Measurements from ENCODE around the gene GPR78.

The GPR78 gene

DNA sequence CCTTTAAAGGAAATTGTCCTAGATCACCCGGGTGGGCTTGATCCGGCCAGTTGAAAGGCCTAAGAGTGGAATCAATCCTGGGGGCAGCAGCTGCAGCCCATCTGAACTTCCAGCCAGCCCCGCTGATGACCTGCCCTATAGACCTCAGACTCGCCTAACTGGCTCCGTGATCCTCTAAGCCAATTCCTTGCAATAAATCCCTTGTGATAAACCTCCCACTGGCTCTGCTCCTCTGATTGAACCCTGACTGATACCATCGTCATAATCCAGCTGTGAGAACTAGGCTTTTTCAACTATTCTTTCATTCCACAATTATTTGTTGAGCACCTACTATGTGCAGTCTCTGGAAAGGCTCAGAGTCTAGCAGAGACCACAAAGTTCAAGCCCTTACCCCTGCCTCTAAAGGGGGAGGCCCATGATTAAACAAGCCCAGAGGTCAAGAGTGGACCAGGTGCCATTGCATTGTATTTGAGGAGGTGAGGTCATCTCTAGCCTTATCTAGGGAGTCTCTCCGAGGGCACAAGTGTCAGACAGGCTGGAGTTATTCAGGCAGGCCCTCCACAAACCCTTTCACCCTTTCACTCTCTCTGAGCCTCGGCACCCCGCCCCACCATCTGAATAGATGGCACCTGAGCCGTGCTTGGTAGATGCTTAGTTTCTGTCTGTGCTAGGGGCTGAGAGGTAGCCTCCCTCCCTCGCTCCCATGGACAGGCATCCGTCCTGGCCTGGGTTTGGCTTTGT, 20.5 kb upstream of the GPR78 start (continued):
- TF ChIP-seq ZNF354C (tag by site-specific recombination; IDR thresholded peaks at IDR 0.05; ENCODE audit: borderline replicate concordance, low read depth): no peak
- no peak for TF ChIP-seq GFI1B (tag by site-specific recombination; IDR thresholded peaks at IDR 0.05)
- TF ChIP-seq, protein P1, sequence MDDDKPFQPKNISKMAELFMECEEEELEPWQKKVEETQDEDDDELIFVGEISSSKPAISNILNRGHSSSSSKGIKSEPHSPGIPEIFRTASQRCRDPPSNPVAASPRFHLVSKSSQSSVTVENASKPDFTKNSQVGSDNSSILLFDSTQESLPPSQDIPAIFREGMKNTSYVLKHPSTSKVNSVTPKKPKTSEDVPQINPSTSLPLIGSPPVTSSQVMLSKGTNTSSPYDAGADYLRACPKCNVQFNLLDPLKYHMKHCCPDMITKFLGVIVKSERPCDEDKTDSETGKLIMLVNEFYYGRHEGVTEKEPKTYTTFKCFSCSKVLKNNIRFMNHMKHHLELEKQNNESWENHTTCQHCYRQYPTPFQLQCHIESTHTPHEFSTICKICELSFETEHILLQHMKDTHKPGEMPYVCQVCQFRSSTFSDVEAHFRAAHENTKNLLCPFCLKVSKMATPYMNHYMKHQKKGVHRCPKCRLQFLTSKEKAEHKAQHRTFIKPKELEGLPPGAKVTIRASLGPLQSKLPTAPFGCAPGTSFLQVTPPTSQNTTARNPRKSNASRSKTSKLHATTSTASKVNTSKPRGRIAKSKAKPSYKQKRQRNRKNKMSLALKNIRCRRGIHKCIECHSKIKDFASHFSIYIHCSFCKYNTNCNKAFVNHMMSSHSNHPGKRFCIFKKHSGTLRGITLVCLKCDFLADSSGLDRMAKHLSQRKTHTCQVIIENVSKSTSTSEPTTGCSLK (tag by site-specific recombination; IDR thresholded peaks at IDR 0.05): no peak
- no peak for TF ChIP-seq ZNF341 (tag by site-specific recombination; IDR thresholded peaks at IDR 0.05; ENCODE audit: low read depth)
- TF ChIP-seq, protein P2, sequence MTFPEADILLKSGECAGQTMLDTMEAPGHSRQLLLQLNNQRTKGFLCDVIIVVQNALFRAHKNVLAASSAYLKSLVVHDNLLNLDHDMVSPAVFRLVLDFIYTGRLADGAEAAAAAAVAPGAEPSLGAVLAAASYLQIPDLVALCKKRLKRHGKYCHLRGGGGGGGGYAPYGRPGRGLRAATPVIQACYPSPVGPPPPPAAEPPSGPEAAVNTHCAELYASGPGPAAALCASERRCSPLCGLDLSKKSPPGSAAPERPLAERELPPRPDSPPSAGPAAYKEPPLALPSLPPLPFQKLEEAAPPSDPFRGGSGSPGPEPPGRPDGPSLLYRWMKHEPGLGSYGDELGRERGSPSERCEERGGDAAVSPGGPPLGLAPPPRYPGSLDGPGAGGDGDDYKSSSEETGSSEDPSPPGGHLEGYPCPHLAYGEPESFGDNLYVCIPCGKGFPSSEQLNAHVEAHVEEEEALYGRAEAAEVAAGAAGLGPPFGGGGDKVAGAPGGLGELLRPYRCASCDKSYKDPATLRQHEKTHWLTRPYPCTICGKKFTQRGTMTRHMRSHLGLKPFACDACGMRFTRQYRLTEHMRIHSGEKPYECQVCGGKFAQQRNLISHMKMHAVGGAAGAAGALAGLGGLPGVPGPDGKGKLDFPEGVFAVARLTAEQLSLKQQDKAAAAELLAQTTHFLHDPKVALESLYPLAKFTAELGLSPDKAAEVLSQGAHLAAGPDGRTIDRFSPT (tag by site-specific recombination; IDR thresholded peaks at IDR 0.05): no peak
- TF ChIP-seq ZNF423 (tag by site-specific recombination; IDR thresholded peaks at IDR 0.05): no peak
- TF ChIP-seq ZNF24 (tag by site-specific recombination; IDR thresholded peaks at IDR 0.05): no peak

DNA sequence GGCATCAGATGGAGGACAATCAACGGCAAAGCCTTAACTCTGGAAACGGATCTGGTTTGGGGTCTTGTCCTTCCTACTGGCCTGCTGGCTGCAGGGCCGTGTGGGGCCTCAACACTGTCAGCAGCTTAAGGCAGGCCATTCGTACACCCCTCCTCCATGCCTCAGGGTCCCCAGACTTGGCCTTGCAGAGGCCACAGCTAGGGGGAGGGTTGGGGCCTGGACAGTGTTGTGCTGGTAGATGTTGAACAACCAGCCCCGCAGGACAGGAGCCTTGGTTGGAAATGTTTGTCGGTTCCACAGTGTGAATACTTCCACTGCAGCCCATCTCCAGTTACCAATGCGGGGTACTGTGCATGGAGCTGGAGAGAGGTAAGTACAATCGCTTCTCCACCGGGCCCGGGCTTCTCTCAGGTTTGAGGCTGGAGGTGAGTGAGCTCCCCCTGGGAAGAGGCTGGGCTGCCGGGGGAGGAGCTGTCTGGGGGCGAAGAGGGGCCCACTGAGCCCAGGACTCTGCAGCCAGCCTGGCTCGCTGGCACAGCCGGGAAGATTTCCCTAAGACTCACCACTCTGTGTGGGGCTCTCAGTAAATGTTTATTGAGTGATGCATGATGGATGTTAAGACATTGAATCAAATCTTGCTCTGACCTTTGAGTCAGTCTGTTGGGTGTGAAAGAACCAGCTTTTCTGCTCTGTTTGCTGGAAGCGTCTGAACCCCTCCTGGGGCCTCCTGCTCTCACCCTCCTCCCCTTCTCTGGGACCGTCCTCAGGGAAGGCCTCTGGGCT, 19.7 kb upstream of the GPR78 start:
- ChIA-PET POLR2A (no interaction called here), CTCF (no interaction called here)
- Histone ChIP-seq H3K27ac (ENCODE audit: extremely low read depth, low read depth, low read length) (no peak overlapping the region), H3K9me3 (ENCODE audit: control insufficient read depth, insufficient read depth, low read depth, low read length) (no peaks in the 10 kb centered on the region), H3K4me1 (ENCODE audit: control insufficient read depth, insufficient read depth, low read length) (no peaks in the 10 kb centered on the region), H3K36me3 (ENCODE audit: control insufficient read depth in 2 of 2, insufficient read depth in 1 of 2, low read length in 2 of 2) (no peaks in the 10 kb centered on the region), H3K4me3 (ENCODE audit: low read depth, low read length) (no peak overlapping the region)
- TF ChIP-seq ZNF670 (tag by site-specific recombination; IDR thresholded peaks at IDR 0.05; ENCODE audit: low read depth): no peak
- no peak for TF ChIP-seq ZBTB1 (tag by site-specific recombination; IDR thresholded peaks at IDR 0.05)
- no peak for TF ChIP-seq GLIS2 (tag by site-specific recombination; IDR thresholded peaks at IDR 0.05)
- no peak for TF ChIP-seq ZNF426 (tag by site-specific recombination; IDR thresholded peaks at IDR 0.05)
- no peak for TF ChIP-seq KLF16 (tag by site-specific recombination; IDR thresholded peaks at IDR 0.05)

DNA sequence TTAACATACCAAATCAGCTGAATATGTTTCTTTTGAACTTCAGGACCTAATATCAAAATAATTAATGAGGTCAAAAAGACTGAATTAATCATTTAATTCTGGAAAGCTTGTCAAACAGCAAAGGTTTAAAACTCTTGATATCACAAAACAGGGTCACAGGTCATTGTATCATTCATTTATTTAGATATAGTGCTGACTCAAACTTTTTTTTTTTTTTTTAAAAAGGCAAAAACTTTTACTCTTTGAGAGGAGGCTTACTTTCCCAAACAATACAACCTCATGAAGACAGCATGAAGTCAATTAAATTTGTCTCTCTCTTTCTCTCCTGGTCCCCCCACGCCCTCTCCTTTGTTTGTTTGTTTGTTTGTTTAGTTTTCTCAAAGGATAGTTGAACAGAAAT, 15.6 kb upstream of the GPR78 start:
- Histone ChIP-seq H3K9me3 (ENCODE audit: control insufficient read depth, insufficient read depth, low read depth, low read length) (no peaks in the 10 kb centered on the region), H3K4me3 (ENCODE audit: low read depth, low read length) (no peak overlapping the region), H3K4me1 (ENCODE audit: control insufficient read depth, insufficient read depth, low read length) (no peaks in the 10 kb centered on the region), H3K27ac (ENCODE audit: extremely low read depth, low read depth, low read length) (no peak overlapping the region), H3K36me3 (ENCODE audit: control insufficient read depth in 2 of 2, insufficient read depth in 1 of 2, low read length in 2 of 2) (no peaks in the 10 kb centered on the region)
- ChIA-PET POLR2A (no interaction called here), CTCF (no interaction called here)
- TF ChIP-seq ZNF23 (tag by site-specific recombination; IDR thresholded peaks at IDR 0.05; ENCODE audit: borderline replicate concordance): no peak
- no peak for TF ChIP-seq ZBTB48 (tag by site-specific recombination; IDR thresholded peaks at IDR 0.05)
- TF ChIP-seq ZNF544 (tag by site-specific recombination; IDR thresholded peaks at IDR 0.05): no peak
- no peak for TF ChIP-seq HOXD13 (CRISPR knock-in tag; IDR thresholded peaks at IDR 0.05; ENCODE audit: borderline replicate concordance)

All from HEK293 (cell line).